Upper lobe of right lung (tissue), 1 donor: ENCODE results near the gene SPTLC3. TPM values are rescaled to one million over a fixed set of nuclear protein-coding genes. Genes with fewer than 3 reads are reported as not detected.

ENCODE experiments used
- ATAC-seq: fragments of 200-7000 bp; cut with Tn5 transposase; one replicate; pipeline ENCODE4 v1.9.1; 2020; ENCODE audit warnings: mild to moderate bottlenecking, moderate library complexity
- DNase-seq: peaks from one replicate; pipeline ENCODE4 v3.0.0-alpha.2; 2020
- H3K27ac ChIP-seq: fragments of 200-600 bp; one replicate; pipeline ENCODE4 v1.8.0; 2022
- H3K27me3 ChIP-seq: fragments of 200-600 bp; one replicate; pipeline ENCODE4 v1.8.0; 2022; ENCODE audit warnings: mild to moderate bottlenecking
- H3K36me3 ChIP-seq: fragments of 200-600 bp; one replicate; pipeline ENCODE4 v1.8.0; 2022
- H3K4me1 ChIP-seq: fragments of 200-600 bp; one replicate; pipeline ENCODE4 v1.8.0; 2022
- H3K4me3 ChIP-seq: fragments of 200-600 bp; one replicate; pipeline ENCODE4 v1.8.0; 2022; ENCODE audit warnings: mild to moderate bottlenecking
- H3K9me3 ChIP-seq: fragments of 200-600 bp; one replicate; pipeline ENCODE4 v1.8.0; 2022
- intact Hi-C: fragments of 100-400 bp; cut with DNase I; formaldehyde crosslinking; loops from one replicate; pipeline ENCODE4 v1.11.0; 2022
- total RNA-seq: library from RNA; stranded (reverse); fragmentation: NEBNext Ultra II Directional; extraction: Animal tissue kit (Norgen Biotek cat#: 25700); gene quantifications from one replicate; pipeline ENCODE4 v1.2.1, GENCODE V29; 2021
- TF ChIP-seq, protein P1 (sequence below): fragments of 200-600 bp; IDR thresholded peaks from one replicate; pipeline ENCODE4 v1.8.0; 2022; ENCODE audit warnings: antibody characterized with exemption
- donor health status: DM: no; HTN: yes; CAD: no; lungs with severe emphysema.

SPTLC3 gene
- total RNA-seq, 1 donor from 2014 or later = 35.3 TPM

DNA sequence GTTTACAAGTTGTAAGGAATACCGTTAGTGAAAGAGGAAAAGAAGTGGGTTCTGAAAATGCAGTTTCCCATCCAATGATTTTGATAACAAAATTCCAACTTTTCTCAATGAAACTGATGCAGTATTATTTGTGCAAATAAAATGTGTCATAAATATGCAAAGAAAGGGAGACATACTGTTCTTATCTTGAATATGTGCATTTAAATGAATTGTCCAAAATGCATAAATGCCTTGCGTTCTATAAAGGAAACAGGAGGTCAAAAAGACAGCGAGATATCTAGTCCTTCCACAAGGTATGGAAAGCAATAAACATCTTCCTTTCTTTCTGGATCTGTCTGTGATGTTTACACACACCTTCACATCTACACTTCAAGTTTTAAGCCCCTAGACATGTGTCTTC lies 157.7 kb downstream of the SPTLC3 start:
- Histone ChIP-seq H3K4me3 (no peak overlapping the region), H3K27me3 (no peaks in the 10 kb centered on the region), H3K4me1 (no peaks in the 10 kb centered on the region), H3K9me3 (no peaks in the 10 kb centered on the region), H3K27ac (no peak overlapping the region), H3K36me3 (no peaks in the 10 kb centered on the region)
- DNase-seq = no peak
- TF ChIP-seq, protein P1, sequence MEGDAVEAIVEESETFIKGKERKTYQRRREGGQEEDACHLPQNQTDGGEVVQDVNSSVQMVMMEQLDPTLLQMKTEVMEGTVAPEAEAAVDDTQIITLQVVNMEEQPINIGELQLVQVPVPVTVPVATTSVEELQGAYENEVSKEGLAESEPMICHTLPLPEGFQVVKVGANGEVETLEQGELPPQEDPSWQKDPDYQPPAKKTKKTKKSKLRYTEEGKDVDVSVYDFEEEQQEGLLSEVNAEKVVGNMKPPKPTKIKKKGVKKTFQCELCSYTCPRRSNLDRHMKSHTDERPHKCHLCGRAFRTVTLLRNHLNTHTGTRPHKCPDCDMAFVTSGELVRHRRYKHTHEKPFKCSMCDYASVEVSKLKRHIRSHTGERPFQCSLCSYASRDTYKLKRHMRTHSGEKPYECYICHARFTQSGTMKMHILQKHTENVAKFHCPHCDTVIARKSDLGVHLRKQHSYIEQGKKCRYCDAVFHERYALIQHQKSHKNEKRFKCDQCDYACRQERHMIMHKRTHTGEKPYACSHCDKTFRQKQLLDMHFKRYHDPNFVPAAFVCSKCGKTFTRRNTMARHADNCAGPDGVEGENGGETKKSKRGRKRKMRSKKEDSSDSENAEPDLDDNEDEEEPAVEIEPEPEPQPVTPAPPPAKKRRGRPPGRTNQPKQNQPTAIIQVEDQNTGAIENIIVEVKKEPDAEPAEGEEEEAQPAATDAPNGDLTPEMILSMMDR = no peak
- intact Hi-C loops = no loop called here
- ATAC-seq = no peak

DNA sequence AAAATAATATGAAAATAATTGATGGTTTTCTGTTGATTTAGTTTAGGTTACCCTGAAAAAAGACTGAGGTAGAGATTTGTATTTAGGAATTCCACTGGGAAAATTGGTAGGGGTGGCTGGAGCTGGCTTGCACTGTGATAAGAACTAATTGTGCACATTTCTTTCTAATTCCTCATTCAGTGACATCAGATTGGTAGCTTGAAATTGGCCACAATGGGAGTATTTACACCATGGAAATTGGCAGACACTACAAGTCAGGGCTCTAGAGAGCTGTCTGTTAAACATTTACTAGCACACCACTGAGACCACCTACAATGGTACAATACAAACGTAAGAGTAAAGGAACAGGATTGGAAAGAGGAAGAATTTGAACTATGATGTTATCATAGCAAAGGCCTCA lies 160.3 kb downstream of the SPTLC3 start:
- no peak overlapping the region for H3K27ac ChIP-seq
- intact Hi-C loops = no loop called here
- no peak for DNase-seq
- no peak overlapping the region for H3K4me3 ChIP-seq
- no peaks in the 10 kb centered on the region for H3K36me3 ChIP-seq
- TF ChIP-seq, protein P1 = no peak
- H3K9me3 ChIP-seq = no peaks in the 10 kb centered on the region
- H3K27me3 ChIP-seq = no peaks in the 10 kb centered on the region
- no peak for ATAC-seq
- no peaks in the 10 kb centered on the region for H3K4me1 ChIP-seq

DNA sequence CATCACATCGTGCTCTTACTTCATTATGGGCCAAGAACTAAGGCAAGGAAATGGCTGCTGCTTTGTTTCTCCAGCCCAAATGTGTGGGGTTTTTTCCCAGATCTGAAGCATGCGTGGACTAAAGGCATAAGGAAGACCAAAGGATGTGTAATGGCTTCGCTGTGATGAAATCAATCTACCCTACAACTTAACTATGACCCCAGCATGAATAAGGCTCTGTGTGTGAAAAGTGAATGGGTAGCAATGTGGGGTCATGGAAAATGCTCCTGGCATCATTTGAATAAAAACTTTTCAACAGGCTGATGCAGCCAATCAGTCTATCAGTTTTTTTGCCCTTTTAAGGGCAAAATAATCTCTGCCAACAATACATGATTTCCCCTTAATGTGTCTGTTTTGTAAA lies 162.0 kb downstream of the SPTLC3 start:
- ATAC-seq (no peak), DNase-seq (no peak)
- TF ChIP-seq, protein P1 = no peak

DNA sequence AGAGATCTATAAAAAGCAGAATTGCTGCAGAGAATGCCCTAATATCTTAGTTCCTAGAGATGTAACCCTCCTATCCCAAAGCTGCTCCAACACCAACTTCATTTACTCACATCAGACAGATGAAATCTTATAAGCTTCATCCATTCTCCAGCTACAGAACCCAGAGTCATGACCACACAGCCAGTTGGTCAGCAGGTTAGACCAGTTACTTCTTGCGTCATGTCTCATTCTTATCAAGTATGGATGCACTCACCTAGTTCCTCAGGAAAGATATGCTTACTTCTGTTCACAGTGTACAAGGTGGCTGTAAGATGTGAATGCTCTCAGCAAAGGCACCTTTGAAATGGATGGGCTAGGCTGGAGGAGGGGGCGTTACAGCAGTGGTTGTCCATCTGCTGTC lies 164.4 kb downstream of the SPTLC3 start:
- Histone ChIP-seq H3K36me3 (no peaks in the 10 kb centered on the region), H3K27me3 (no peaks in the 10 kb centered on the region), H3K9me3 (peaks cover 2% of the 10 kb centered on the region), H3K27ac (no peak overlapping the region), H3K4me3 (no peak overlapping the region), H3K4me1 (no peaks in the 10 kb centered on the region)
- TF ChIP-seq, protein P1 = no peak
- intact Hi-C loops = no loop called here
- no peak for DNase-seq
- ATAC-seq = no peak

More for the DNA sequence above, 162.0 kb downstream of the SPTLC3 start:
- Histone ChIP-seq H3K9me3 (no peaks in the 10 kb centered on the region), H3K27me3 (no peaks in the 10 kb centered on the region), H3K27ac (no peak overlapping the region), H3K36me3 (no peaks in the 10 kb centered on the region), H3K4me3 (no peak overlapping the region), H3K4me1 (no peaks in the 10 kb centered on the region)
- intact Hi-C loops = no loop called here

DNA sequence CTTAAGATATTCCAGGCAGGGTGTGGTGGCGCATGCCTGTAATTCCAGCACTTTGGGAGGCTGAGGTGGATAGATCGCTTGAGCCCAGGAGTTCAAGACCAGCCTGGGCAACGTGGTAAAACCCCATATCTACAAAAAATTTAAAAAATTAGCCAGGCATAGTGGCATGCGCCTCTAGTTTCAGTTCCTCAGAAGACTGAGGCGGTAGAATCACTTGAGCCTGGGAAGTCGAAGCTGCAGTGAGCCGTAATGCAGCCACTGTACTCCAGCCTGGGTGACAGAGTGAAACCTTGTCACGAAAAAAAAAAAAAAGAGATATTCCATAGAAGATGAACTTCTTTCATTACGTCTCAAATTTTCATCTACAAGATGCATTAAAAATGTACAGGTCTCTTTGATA lies 165.6 kb downstream of the SPTLC3 start:
- Histone ChIP-seq H3K27ac (no peak overlapping the region), H3K36me3 (no peaks in the 10 kb centered on the region), H3K9me3 (peaks cover 8% of the 10 kb centered on the region), H3K4me3 (no peak overlapping the region), H3K27me3 (no peaks in the 10 kb centered on the region), H3K4me1 (no peaks in the 10 kb centered on the region)
- intact Hi-C loops = no loop called here
- DNase-seq = no peak
- no peak for ATAC-seq
- TF ChIP-seq, protein P1 = no peak
